Thymus (tissue), 11 donors: ENCODE data around the gene CYP24A1. TPM values are rescaled to one million over a fixed set of nuclear protein-coding genes. Genes with fewer than 3 reads are reported as not detected.
A peak's percentile ranks its signal among the peaks of the same experiment; 100 is the strongest.

Source experiments
- DNase-seq, 9 donors: peaks; one replicate each; pipeline ENCODE4 v3.0.0-alpha.2; 2013; ENCODE audit warnings: low spot score in 9 of 9, low read depth in 6 of 9, missing footprints in 1 of 9
- H3K27ac ChIP-seq, 2 donors: one replicate each; pipeline ENCODE4 v1.5.1; 2013; ENCODE audit warnings: control low read depth in 1 of 2, low read depth in 1 of 2, low read length in 1 of 2, mild to moderate bottlenecking in 1 of 2, moderate library complexity in 1 of 2
- H3K27me3 ChIP-seq, 2 donors: one replicate each; pipeline ENCODE4 v1.5.1; 2013; ENCODE audit warnings: low read length in 1 of 2; ENCODE audit not compliant: control insufficient read depth in 2 of 2, insufficient read depth in 1 of 2
- H3K36me3 ChIP-seq, 2 donors: one replicate each; pipeline ENCODE4 v1.5.1; 2013; ENCODE audit warnings: low read length in 1 of 2, mild to moderate bottlenecking in 1 of 2, moderate library complexity in 1 of 2; ENCODE audit not compliant: control insufficient read depth in 2 of 2, insufficient read depth in 2 of 2
- H3K4me1 ChIP-seq, 2 donors: one replicate each; pipeline ENCODE4 v1.5.1; 2013; ENCODE audit warnings: low read length in 2 of 2; ENCODE audit not compliant: control insufficient read depth in 2 of 2, insufficient read depth in 2 of 2
- H3K4me3 ChIP-seq, 2 donors: one replicate each; pipeline ENCODE4 v1.5.1; 2013; ENCODE audit warnings: low read length in 2 of 2, control low read depth in 1 of 2, mild to moderate bottlenecking in 1 of 2
- H3K9me3 ChIP-seq, 2 donors: one replicate each; pipeline ENCODE4 v1.5.1; 2013; ENCODE audit warnings: low read length in 1 of 2, mild to moderate bottlenecking in 1 of 2; ENCODE audit not compliant: control insufficient read depth in 2 of 2, insufficient read depth in 1 of 2
- WGBS: extraction: QIAGEN DNeasy Blood & Tissue Kit; methylation state at CpG from one replicate; pipeline ENCODE4 v1.1.7; 2013; 5-methylcytosine and 5-hydroxymethylcytosine counted together
- polyA plus RNA-seq: library from polyadenylated mRNA; stranded (reverse); fragments of 200-250 nt; gene quantifications from one replicate; pipeline ENCODE4 v1.2.3, GENCODE V29; 2013
- total RNA-seq: library from RNA; stranded (reverse); fragments of 120-200 nt; gene quantifications from one replicate; pipeline ENCODE4 v1.2.4, GENCODE V29; 2013
- donor health status: healthy.

Gene CYP24A1
- total and polyA plus RNA-seq, 2 donors = 0.38 to 0.68 TPM

GRCh38 chr20:54205450-54205849, 31.7 kb upstream of the CYP24A1 start:
- WGBS = 97% methylated on average over 8 of the region's 8 CpGs
- no peak overlapping the region for H3K4me3 ChIP-seq
- peaks cover 8 to 9% of the 10 kb centered on the region in 2 donors for H3K4me1 ChIP-seq
- H3K27ac ChIP-seq = no peak overlapping the region
- H3K36me3 ChIP-seq = no peaks in the 10 kb centered on the region
- DNase-seq = no peak
- H3K27me3 ChIP-seq = peaks cover 2 to 4% of the 10 kb centered on the region in 2 donors
- no peaks in the 10 kb centered on the region for H3K9me3 ChIP-seq

- Histone ChIP-seq H3K4me1 (peaks cover 8 to 9% of the 10 kb centered on the region in 2 donors), H3K27me3 (peaks cover 2 to 4% of the 10 kb centered on the region in 2 donors), H3K4me3 (no peak overlapping the region), H3K36me3 (no peaks in the 10 kb centered on the region), H3K27ac (no peak overlapping the region), H3K9me3 (no peaks in the 10 kb centered on the region)
- WGBS = 99% methylated on average over 5 of the region's 5 CpGs
- no peak for DNase-seq
Observed at GRCh38 chr20:54204481-54204880, 30.7 kb upstream of the CYP24A1 start.

- Histone ChIP-seq H3K36me3 (no peaks in the 10 kb centered on the region), H3K9me3 (no peaks in the 10 kb centered on the region), H3K4me1 (peaks cover 5% of the 10 kb centered on the region in 2 donors), H3K27ac (no peak overlapping the region), H3K27me3 (peaks cover 2 to 4% of the 10 kb centered on the region in 2 donors), H3K4me3 (no peak overlapping the region)
- 94% methylated on average over 6 of the region's 6 CpGs for WGBS
- no peak for DNase-seq
Observed at GRCh38 chr20:54204063-54204462, 30.3 kb upstream of the CYP24A1 start.

GRCh38 chr20:54203281-54203680, 29.5 kb upstream of the CYP24A1 start:
- no peak overlapping the region for H3K27ac ChIP-seq

GRCh38 chr20:54201268-54201846, 27.6 kb upstream of the CYP24A1 start:
- no peak for DNase-seq
- Histone ChIP-seq H3K27ac (no peak overlapping the region), H3K4me1 (no peaks in the 10 kb centered on the region), H3K27me3 (peaks cover 1 to 2% of the 10 kb centered on the region in 2 donors), H3K9me3 (no peaks in the 10 kb centered on the region), H3K4me3 (no peak overlapping the region), H3K36me3 (no peaks in the 10 kb centered on the region)
- WGBS = 84% methylated on average over 4 of the region's 4 CpGs

More at GRCh38 chr20:54203281-54203680, 29.5 kb upstream of the CYP24A1 start:
- 50% methylated on average over 5 of the region's 5 CpGs for whole genome bisulfite sequencing
- Histone ChIP-seq H3K9me3 (no peaks in the 10 kb centered on the region), H3K36me3 (no peaks in the 10 kb centered on the region), H3K4me3 (no peak overlapping the region), H3K4me1 (no peaks in the 10 kb centered on the region), H3K27me3 (peaks cover 2 to 4% of the 10 kb centered on the region in 2 donors)
- no peak for DNase-seq

GRCh38 chr20:54200487-54201267, 26.9 kb upstream of the CYP24A1 start:
- DNase-seq = no peak

GRCh38 chr20:54199721-54200176, 26.0 kb upstream of the CYP24A1 start:
- Histone ChIP-seq H3K27me3 (no peaks in the 10 kb centered on the region), H3K9me3 (no peaks in the 10 kb centered on the region), H3K4me1 (no peaks in the 10 kb centered on the region), H3K36me3 (no peaks in the 10 kb centered on the region), H3K4me3 (no peak overlapping the region), H3K27ac (no peak overlapping the region)
- WGBS = 29% methylated on average over 7 of the region's 7 CpGs
- peak in 8 of 9 donors; percentile 31 to 73 (median 48) for DNase-seq

More at GRCh38 chr20:54200487-54201267, 26.9 kb upstream of the CYP24A1 start:
- Histone ChIP-seq H3K27ac (no peak overlapping the region), H3K4me3 (no peak overlapping the region), H3K9me3 (no peaks in the 10 kb centered on the region), H3K36me3 (no peaks in the 10 kb centered on the region), H3K4me1 (no peaks in the 10 kb centered on the region), H3K27me3 (no peaks in the 10 kb centered on the region)
- 78% methylated on average over 7 of the region's 7 CpGs for WGBS

- no peak overlapping the region for H3K27ac ChIP-seq
- H3K4me1 ChIP-seq = no peaks in the 10 kb centered on the region
- no peaks in the 10 kb centered on the region for H3K27me3 ChIP-seq
- WGBS = 83% methylated on average over 6 of the region's 6 CpGs
- DNase-seq = no peak
- H3K9me3 ChIP-seq = no peaks in the 10 kb centered on the region
- H3K4me3 ChIP-seq = no peak overlapping the region
- H3K36me3 ChIP-seq = no peaks in the 10 kb centered on the region
Observed at GRCh38 chr20:54199283-54199682, 25.5 kb upstream of the CYP24A1 start.
